DND-41 (cell line): ENCODE results near the gene GRIK4.

Source experiments
- CTCF ChIP-seq: IDR thresholded peaks from 2 replicates; pipeline ENCODE4 v1.5.1; 2012; ENCODE audit warnings: borderline replicate concordance, low read length, moderate library complexity, mild to moderate bottlenecking; ENCODE audit not compliant: poor library complexity, severe bottlenecking; ENCODE audit errors: extremely low read depth
- EZH2 ChIP-seq: IDR thresholded peaks from 3 replicates; pipeline ENCODE4 v1.6.1; 2012; ENCODE audit warnings: borderline replicate concordance, low read depth, mild to moderate bottlenecking, moderate library complexity, low read length, inconsistent platforms; ENCODE audit not compliant: severe bottlenecking

GRCh38 chr11:120522021-120522420 lies 10.5 kb downstream of the GRIK4 start:
- no peak for TF ChIP-seq CTCF
- no peak for TF ChIP-seq EZH2
